ENCODE results near the gene SMCP. TPM values are rescaled to one million over a fixed set of nuclear protein-coding genes. Genes with fewer than 3 reads are reported as not detected.
A peak's percentile ranks its signal among the peaks of the same experiment; 100 is the strongest.

Gene SMCP
- total RNA-seq, 3 donors from 2014 or later (not counting 1 experiment from before 2014, with no cell fraction given), result not detected

DNA sequence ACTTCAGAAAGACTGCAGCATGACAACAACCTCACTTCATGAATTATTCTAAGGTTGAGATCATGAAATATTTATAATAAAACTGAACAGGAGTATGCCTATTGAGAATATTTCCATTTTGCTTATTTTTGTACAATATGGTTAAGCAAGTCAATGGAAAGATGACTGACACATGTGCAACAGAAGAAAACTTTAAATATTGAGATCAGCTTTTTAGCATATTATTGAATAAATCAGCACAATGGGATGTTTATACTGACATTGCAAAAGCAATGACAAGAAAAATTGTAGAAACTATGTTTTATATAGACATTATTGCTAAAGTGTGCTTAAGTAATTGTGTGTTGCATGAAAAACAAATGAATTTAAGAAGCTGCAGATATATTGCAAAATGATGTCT is 13.7 kb upstream of the SMCP start:
- Mint-ChIP-seq H3K36me3 (no peaks in the 10 kb centered on the region), H3K27ac (no peak overlapping the region), H3K4me3 (no peak overlapping the region), H3K9me3 (no peaks in the 10 kb centered on the region), H3K27me3 (ENCODE audit: low read depth in 2 of 2) (peaks cover 0 to 5% of the 10 kb centered on the region in 2 donors), H3K4me1 (no peaks in the 10 kb centered on the region)
- TF ChIP-seq, protein P1, sequence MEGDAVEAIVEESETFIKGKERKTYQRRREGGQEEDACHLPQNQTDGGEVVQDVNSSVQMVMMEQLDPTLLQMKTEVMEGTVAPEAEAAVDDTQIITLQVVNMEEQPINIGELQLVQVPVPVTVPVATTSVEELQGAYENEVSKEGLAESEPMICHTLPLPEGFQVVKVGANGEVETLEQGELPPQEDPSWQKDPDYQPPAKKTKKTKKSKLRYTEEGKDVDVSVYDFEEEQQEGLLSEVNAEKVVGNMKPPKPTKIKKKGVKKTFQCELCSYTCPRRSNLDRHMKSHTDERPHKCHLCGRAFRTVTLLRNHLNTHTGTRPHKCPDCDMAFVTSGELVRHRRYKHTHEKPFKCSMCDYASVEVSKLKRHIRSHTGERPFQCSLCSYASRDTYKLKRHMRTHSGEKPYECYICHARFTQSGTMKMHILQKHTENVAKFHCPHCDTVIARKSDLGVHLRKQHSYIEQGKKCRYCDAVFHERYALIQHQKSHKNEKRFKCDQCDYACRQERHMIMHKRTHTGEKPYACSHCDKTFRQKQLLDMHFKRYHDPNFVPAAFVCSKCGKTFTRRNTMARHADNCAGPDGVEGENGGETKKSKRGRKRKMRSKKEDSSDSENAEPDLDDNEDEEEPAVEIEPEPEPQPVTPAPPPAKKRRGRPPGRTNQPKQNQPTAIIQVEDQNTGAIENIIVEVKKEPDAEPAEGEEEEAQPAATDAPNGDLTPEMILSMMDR (IDR thresholded peaks at IDR 0.05), result no peak
- Histone ChIP-seq H3K4me1 (ENCODE audit: control insufficient read depth, insufficient read depth, low read length) (no peaks in the 10 kb centered on the region), H3K36me3 (ENCODE audit: control insufficient read depth, insufficient read depth, low read length) (no peaks in the 10 kb centered on the region), H3K4me3 (ENCODE audit: low read length) (no peak overlapping the region), H3K9me3 (ENCODE audit: control insufficient read depth, insufficient read depth, low read length) (no peaks in the 10 kb centered on the region), H3K27me3 (ENCODE audit: control insufficient read depth, insufficient read depth, low read length) (no peaks in the 10 kb centered on the region), H3K27ac (ENCODE audit: low read length) (no peak overlapping the region)
- intact Hi-C loops (cut with micrococcal nuclease), result no loop called here
- ATAC-seq (no peak), DNase-seq (no peak)

GRCh38 chr1:152866321-152866720 is 11.8 kb upstream of the SMCP start:
- Mint-ChIP-seq H3K36me3 (no peaks in the 10 kb centered on the region), H3K9me3 (no peaks in the 10 kb centered on the region), H3K4me1 (no peaks in the 10 kb centered on the region), H3K4me3 (no peak overlapping the region), H3K27ac (no peak overlapping the region), H3K27me3 (ENCODE audit: low read depth in 2 of 2) (peaks cover 0 to 3% of the 10 kb centered on the region in 2 donors)
- H3K4me3 ChIP-seq (ENCODE audit: low read length), result no peak overlapping the region
- no peaks in the 10 kb centered on the region for H3K27me3 ChIP-seq (ENCODE audit: control insufficient read depth, insufficient read depth, low read length)
- DNase-seq (no peak), ATAC-seq (no peak)
- no peaks in the 10 kb centered on the region for H3K36me3 ChIP-seq (ENCODE audit: control insufficient read depth, insufficient read depth, low read length)
- H3K27ac ChIP-seq (ENCODE audit: low read length), result no peak overlapping the region
- H3K9me3 ChIP-seq (ENCODE audit: control insufficient read depth, insufficient read depth, low read length), result no peaks in the 10 kb centered on the region
- no peaks in the 10 kb centered on the region for H3K4me1 ChIP-seq (ENCODE audit: control insufficient read depth, insufficient read depth, low read length)
- TF ChIP-seq, protein P1 (IDR thresholded peaks at IDR 0.05), result no peak
- 71% methylated on average over 2 of the region's 2 CpGs for WGBS (ENCODE audit: insufficient coverage)
- intact Hi-C loops (cut with micrococcal nuclease), result no loop called here

- WGBS (ENCODE audit: insufficient coverage), result 45% methylated on average over 8 of the region's 9 CpGs
- DNase-seq, result peak in 1 of 2 donors; percentile 73
- intact Hi-C loops (cut with micrococcal nuclease), result no loop called here
- H3K4me1 ChIP-seq (ENCODE audit: control insufficient read depth, insufficient read depth, low read length), result no peaks in the 10 kb centered on the region
- H3K27ac ChIP-seq (ENCODE audit: low read length), result no peak overlapping the region
- no peaks in the 10 kb centered on the region for H3K27me3 ChIP-seq (ENCODE audit: control insufficient read depth, insufficient read depth, low read length)
- Mint-ChIP-seq H3K27me3 (ENCODE audit: low read depth in 2 of 2) (peaks cover 5 to 10% of the 10 kb centered on the region in 2 donors), H3K9me3 (no peaks in the 10 kb centered on the region), H3K4me3 (no peak overlapping the region), H3K36me3 (no peaks in the 10 kb centered on the region), H3K27ac (no peak overlapping the region), H3K4me1 (no peaks in the 10 kb centered on the region)
- ATAC-seq, result peak in 2 of 3 donors; percentile 73 to 92
- no peak overlapping the region for H3K4me3 ChIP-seq (ENCODE audit: low read length)
- TF ChIP-seq, protein P1 (IDR thresholded peaks at IDR 0.05), result peak; percentile 66
- H3K36me3 ChIP-seq (ENCODE audit: control insufficient read depth, insufficient read depth, low read length), result no peaks in the 10 kb centered on the region
- H3K9me3 ChIP-seq (ENCODE audit: control insufficient read depth, insufficient read depth, low read length), result no peaks in the 10 kb centered on the region
Measured at GRCh38 chr1:152869808-152870419, 8.2 kb upstream of the SMCP start.
